ENCODE data around the gene COL23A1.

Gene COL23A1

GRCh38 chr5:178211095-178212048, 378.8 kb downstream of the COL23A1 start:
- Mint-ChIP-seq H3K36me3 (ENCODE audit: low read depth) (peaks cover 68% of the 10 kb centered on the region), H3K9me3 (no peaks in the 10 kb centered on the region), H3K27ac (no peak overlapping the region), H3K4me3 (no peak overlapping the region), H3K4me1 (ENCODE audit: low read depth) (peaks cover 19% of the 10 kb centered on the region), H3K27me3 (ENCODE audit: low read depth) (no peaks in the 10 kb centered on the region)

GRCh38 chr5:178210686-178211085, 379.5 kb downstream of the COL23A1 start:
- Mint-ChIP-seq H3K9me3 (no peaks in the 10 kb centered on the region), H3K27me3 (ENCODE audit: low read depth) (no peaks in the 10 kb centered on the region), H3K4me3 (no peak overlapping the region), H3K36me3 (ENCODE audit: low read depth) (peaks cover 70% of the 10 kb centered on the region), H3K4me1 (ENCODE audit: low read depth) (peaks cover 22% of the 10 kb centered on the region), H3K27ac (no peak overlapping the region)

- H3K27ac Mint-ChIP-seq, result no peak overlapping the region
- H3K27me3 Mint-ChIP-seq (ENCODE audit: low read depth), result no peaks in the 10 kb centered on the region
- H3K4me1 Mint-ChIP-seq (ENCODE audit: low read depth), result peaks cover 22% of the 10 kb centered on the region
- no peaks in the 10 kb centered on the region for H3K9me3 Mint-ChIP-seq
- H3K36me3 Mint-ChIP-seq (ENCODE audit: low read depth), result peaks cover 71% of the 10 kb centered on the region
- no peak overlapping the region for H3K4me3 Mint-ChIP-seq
These were observed 380.1 kb downstream of the COL23A1 start for GRCh38 chr5:178210073-178210535.

DNA sequence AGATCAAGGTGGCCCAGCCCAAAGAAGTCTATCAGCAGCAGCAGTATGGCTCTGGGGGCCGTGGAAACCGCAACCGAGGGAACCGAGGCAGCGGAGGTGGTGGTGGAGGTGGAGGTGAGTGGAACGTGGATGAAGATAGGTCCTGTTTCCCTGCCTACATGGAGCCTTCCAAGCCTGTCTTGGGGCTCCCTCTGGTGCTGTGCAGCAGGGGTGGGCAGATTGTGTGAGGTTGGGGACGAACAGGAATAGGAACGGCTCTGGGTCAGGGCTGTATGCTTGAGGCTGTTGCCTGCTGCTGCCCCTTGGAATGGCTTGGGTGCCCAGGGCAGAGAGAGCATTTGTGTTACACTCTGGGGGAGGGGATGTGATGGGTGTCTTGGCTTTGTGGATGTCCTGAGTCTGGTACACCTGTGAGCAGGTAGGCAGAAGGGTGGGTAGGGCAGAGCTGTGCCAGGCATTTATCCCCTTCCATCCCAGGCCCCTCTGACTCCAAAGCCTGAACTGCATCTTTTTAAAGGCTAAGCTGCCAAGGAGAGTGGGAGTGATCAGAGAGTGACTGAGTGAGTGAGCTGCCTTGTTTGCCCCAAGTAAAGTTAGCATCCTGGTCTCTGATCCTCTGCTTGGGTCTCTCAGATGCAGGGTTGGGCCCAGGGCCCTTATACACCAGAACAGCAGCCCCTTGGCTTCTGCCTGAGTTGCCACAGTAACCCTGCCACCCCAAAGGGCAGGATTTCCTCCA, 380.7 kb downstream of the COL23A1 start:
- peaks cover 22% of the 10 kb centered on the region for H3K4me1 Mint-ChIP-seq (ENCODE audit: low read depth)
- peaks cover 67% of the 10 kb centered on the region for H3K36me3 Mint-ChIP-seq (ENCODE audit: low read depth)
- H3K9me3 Mint-ChIP-seq, result no peaks in the 10 kb centered on the region
- no peaks in the 10 kb centered on the region for H3K27me3 Mint-ChIP-seq (ENCODE audit: low read depth)
- H3K4me3 Mint-ChIP-seq, result no peak overlapping the region
- no peak overlapping the region for H3K27ac Mint-ChIP-seq

- H3K27ac Mint-ChIP-seq, result no peak overlapping the region
- H3K4me3 Mint-ChIP-seq, result no peak overlapping the region
- peaks cover 22% of the 10 kb centered on the region for H3K4me1 Mint-ChIP-seq (ENCODE audit: low read depth)
- H3K27me3 Mint-ChIP-seq (ENCODE audit: low read depth), result no peaks in the 10 kb centered on the region
- no peaks in the 10 kb centered on the region for H3K9me3 Mint-ChIP-seq
- peaks cover 65% of the 10 kb centered on the region for H3K36me3 Mint-ChIP-seq (ENCODE audit: low read depth)
These were observed 381.5 kb downstream of the COL23A1 start for GRCh38 chr5:178208540-178209227.

GRCh38 chr5:178207917-178208280, 382.3 kb downstream of the COL23A1 start:
- no peaks in the 10 kb centered on the region for H3K9me3 Mint-ChIP-seq
- H3K36me3 Mint-ChIP-seq (ENCODE audit: low read depth), result peaks cover 61% of the 10 kb centered on the region
- peak overlapping the region; percentile 57 for H3K27ac Mint-ChIP-seq
- H3K27me3 Mint-ChIP-seq (ENCODE audit: low read depth), result no peaks in the 10 kb centered on the region
- peak overlapping the region; percentile 13 for H3K4me3 Mint-ChIP-seq
- peaks cover 19% of the 10 kb centered on the region for H3K4me1 Mint-ChIP-seq (ENCODE audit: low read depth)

DNA sequence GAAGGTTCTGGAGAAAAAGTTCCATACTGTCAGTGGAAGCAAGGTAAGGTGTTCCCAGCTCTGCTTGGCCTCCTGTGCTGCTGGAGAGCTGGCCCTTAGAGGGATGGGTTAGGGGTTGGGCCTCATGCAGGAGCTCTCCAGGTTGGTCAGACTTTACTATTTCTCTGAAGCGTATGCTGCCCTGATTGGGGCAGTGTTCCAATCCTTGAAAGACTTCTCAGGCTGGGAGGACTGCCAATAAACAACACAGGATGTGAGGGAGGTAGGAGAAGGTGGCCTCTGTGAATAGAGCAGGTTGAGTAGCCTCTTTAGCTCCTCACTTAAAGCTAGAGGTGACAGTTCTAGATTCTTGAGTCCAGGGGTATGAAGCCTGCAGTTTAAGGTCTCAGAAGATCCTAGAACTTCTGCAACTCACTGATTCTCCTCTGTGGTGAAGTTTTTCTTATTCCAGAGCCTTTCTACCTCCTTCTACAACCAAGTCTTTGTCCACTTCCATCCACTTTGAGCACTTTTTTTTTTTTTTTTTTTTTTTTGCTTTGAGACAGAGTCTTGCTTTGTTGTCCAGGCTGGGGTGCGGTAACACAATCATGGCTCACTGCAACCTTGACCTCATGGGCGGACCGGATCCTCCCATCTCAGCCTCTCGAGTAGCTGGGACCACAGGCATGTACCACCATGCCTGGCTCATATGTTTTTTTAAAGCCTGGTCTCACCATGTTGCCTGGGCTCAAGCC, 382.8 kb downstream of the COL23A1 start:
- peaks cover 19% of the 10 kb centered on the region for H3K4me1 Mint-ChIP-seq (ENCODE audit: low read depth)

DNA sequence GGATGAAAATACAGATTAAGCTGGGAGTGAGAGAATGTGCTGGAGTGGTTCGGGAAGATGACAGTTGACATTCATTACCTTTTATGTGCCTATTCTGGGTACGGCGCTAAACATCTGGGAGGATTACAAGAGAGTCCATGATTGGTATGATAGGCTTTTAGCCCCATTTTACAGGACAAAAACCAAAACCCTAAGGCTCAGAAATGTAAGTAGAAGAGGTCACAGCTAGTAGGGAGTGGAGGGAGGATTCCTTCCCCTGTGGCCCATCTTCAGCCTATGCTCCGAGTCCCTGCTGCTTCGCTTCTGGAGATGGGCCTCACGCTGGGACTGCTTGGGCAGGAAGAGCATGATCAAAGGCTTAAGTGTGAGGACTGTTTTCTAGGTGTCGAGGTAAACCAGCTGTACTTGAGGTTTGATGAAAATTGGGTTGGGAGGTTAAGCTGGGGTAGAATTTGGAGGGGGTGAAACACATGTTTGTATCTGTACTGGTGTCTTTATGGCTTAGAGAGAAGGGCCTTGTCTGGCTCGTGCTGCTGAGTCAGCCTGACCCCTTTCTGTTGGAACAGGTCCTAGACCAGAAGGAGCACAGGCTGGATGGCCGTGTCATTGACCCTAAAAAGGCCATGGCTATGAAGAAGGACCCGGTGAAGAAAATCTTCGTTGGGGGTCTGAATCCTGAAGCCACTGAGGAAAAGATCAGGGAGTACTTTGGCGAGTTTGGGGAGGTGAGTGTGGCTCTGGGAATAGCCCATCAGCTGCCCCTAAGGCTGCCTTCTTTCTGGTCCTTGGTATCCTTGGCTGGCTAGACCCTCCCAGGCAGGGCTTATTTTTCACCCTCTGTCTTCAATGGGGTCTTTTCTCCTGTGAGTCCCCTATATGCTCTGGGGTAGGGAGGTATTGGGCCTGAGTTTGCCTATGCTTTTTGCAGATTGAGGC, 383.8 kb downstream of the COL23A1 start:
- Mint-ChIP-seq H3K9me3 (no peaks in the 10 kb centered on the region), H3K27me3 (ENCODE audit: low read depth) (no peaks in the 10 kb centered on the region), H3K27ac (peak overlapping the region; percentile 74), H3K36me3 (ENCODE audit: low read depth) (peaks cover 54% of the 10 kb centered on the region), H3K4me3 (peak overlapping the region; percentile 85), H3K4me1 (ENCODE audit: low read depth) (peaks cover 19% of the 10 kb centered on the region)

More for the DNA sequence above, 382.8 kb downstream of the COL23A1 start:
- H3K27ac Mint-ChIP-seq, result peak overlapping the region; percentile 45
- H3K4me3 Mint-ChIP-seq, result no peak overlapping the region
- no peaks in the 10 kb centered on the region for H3K9me3 Mint-ChIP-seq
- H3K27me3 Mint-ChIP-seq (ENCODE audit: low read depth), result no peaks in the 10 kb centered on the region
- peaks cover 58% of the 10 kb centered on the region for H3K36me3 Mint-ChIP-seq (ENCODE audit: low read depth)

- Mint-ChIP-seq H3K9me3 (no peaks in the 10 kb centered on the region), H3K27ac (peak overlapping the region; percentile 74), H3K4me3 (peak overlapping the region; percentile 85)
These were observed 384.5 kb downstream of the COL23A1 start for GRCh38 chr5:178205749-178206047.

GRCh38 chr5:178204935-178205748, 385.1 kb downstream of the COL23A1 start:
- Mint-ChIP-seq H3K4me3 (peak overlapping the region; percentile 99), H3K9me3 (no peaks in the 10 kb centered on the region), H3K27me3 (ENCODE audit: low read depth) (no peaks in the 10 kb centered on the region), H3K36me3 (ENCODE audit: low read depth) (peaks cover 42% of the 10 kb centered on the region), H3K4me1 (ENCODE audit: low read depth) (peaks cover 19% of the 10 kb centered on the region), H3K27ac (peak overlapping the region; percentile 74)

More at GRCh38 chr5:178205749-178206047, 384.5 kb downstream of the COL23A1 start:
- Mint-ChIP-seq H3K27me3 (ENCODE audit: low read depth) (no peaks in the 10 kb centered on the region), H3K36me3 (ENCODE audit: low read depth) (peaks cover 47% of the 10 kb centered on the region), H3K4me1 (ENCODE audit: low read depth) (peaks cover 19% of the 10 kb centered on the region)

DNA sequence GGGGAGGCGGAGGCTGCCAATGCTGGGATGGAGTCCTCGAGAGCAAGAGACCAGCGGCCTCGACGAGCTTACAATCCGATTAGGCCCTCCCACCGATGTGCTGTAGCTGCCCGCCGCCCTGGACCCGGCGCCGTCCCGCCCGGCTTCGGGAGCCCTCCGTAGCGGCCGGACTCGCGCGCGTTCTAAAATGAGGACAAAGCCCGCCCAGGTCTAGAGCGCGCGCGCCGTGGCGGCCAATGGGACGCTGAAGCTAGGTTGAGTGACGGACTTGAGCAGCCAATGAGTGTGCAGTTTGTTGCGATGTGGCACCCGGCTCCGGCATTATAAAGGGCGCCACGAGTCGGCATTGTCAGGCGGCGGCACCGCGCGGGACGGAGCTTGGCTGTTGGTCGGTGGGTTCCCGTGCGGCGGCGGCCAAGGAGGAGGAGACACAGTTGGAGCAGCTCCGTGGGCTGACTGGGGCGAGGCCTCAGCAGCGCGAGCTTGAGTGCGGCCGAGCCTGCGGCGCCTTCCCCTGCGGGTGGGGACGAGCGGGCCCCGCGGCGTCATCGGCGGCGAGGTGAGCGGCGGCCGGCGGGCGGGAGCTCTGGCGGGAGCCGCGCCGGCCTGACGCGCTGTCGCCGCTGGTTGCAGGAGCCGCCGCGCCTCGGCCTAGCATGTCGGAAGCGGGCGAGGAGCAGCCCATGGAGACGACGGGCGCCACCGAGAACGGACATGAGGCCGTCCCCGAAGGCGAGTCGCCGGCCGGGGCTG, 385.8 kb downstream of the COL23A1 start, which contains the start of gene HNRNPAB:
Gene HNRNPAB, plus strand, starts transcription at position 352 of the 753 bp plus-strand sequence. Its CDS starts 305 bp downstream, at position 657.
- Mint-ChIP-seq H3K36me3 (ENCODE audit: low read depth) (peaks cover 36% of the 10 kb centered on the region), H3K27ac (peak within 1 kb of the TSS; percentile 99), H3K27me3 (ENCODE audit: low read depth) (no peaks in the 10 kb centered on the region), H3K4me3 (peak within 1 kb of the TSS; percentile 99), H3K4me1 (ENCODE audit: low read depth) (peaks cover 19% of the 10 kb centered on the region), H3K9me3 (no peaks in the 10 kb centered on the region)

DNA sequence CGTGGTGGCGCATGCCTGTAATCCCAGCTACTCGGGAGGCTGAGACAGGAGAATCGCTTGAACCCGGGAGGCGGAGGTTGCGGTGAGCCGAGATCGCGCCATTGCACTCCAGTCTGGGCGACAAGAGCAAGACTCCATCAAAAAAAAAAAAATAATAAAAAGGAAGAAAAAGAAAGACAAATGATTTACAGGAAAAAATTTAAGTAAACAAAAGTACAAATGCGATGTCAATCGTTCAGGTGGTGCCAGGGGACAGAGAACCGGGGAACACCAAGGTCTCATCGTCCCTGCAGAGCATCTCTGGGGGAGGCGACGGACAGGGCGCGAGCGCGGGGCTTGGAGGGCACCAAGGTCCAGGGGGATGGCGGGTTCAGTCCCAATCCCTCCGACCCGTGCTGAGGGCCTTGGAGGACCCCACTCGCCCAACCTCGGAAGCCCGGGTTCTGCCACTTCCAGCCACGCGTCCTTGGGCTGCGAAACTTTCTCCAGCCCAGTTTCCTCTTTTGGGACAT, 386.5 kb downstream of the COL23A1 start:
- peak overlapping the region; percentile 99 for H3K4me3 Mint-ChIP-seq
- H3K27ac Mint-ChIP-seq, result peak overlapping the region; percentile 99
- no peaks in the 10 kb centered on the region for H3K27me3 Mint-ChIP-seq (ENCODE audit: low read depth)
- peaks cover 31% of the 10 kb centered on the region for H3K36me3 Mint-ChIP-seq (ENCODE audit: low read depth)
- no peaks in the 10 kb centered on the region for H3K9me3 Mint-ChIP-seq
- H3K4me1 Mint-ChIP-seq (ENCODE audit: low read depth), result peaks cover 19% of the 10 kb centered on the region
